ENCODE results near the gene TUBGCP4. TPM values are rescaled to one million over a fixed set of nuclear protein-coding genes. Genes with fewer than 3 reads are reported as not detected.
A peak's percentile ranks its signal among the peaks of the same experiment; 100 is the strongest.

Gene TUBGCP4
- total RNA-seq (10 to 100 TPM; 10.4 to 24.3 (median 21.3) TPM), total RNA-seq (8.0 to 44.8 (median 18.4) reads per million in 29 experiments)
- 13.9 TPM for total RNA-seq (2013)

GRCh38 chr15:43370975-43371974 is at the start of gene TUBGCP4, which contains the start of gene ZSCAN29:
Gene TUBGCP4, plus strand, starts transcription at chr15:43371101. Its CDS starts 254 bp downstream, at chr15:43371355.
Gene ZSCAN29, minus strand, starts transcription at chr15:43371043. Its CDS starts 1,130 bp downstream, at chr15:43369913.
- peaks cover 4 to 10% of the 10 kb centered on the region in 2 donors for H3K36me3 ChIP-seq (ENCODE audit: control insufficient read depth in 2 of 2, extremely low read depth in 1 of 2, insufficient read depth in 1 of 2, low read length in 1 of 2)
- peak within 1 kb of the TSS; percentile 86 to 94 for H3K4me3 ChIP-seq (ENCODE audit: control insufficient read depth in 1 of 2, extremely low read depth in 1 of 2, low read length in 1 of 2)
- H3K27me3 ChIP-seq (replicated peaks in 1 of 2; ENCODE audit: control insufficient read depth in 2 of 2, extremely low read depth in 1 of 2, insufficient read depth in 2 of 2, low read length in 1 of 2): no peaks in the 10 kb centered on the region
- DNase-seq (peak; percentile 25 to 79 (median 53)), ATAC-seq (replicated peaks in 1 of 4) (peak; percentile 73 to 82 (median 80))
- H3K9me3 ChIP-seq: peaks cover 3% of the 10 kb centered on the region
- no peaks in the 10 kb centered on the region for H3K27me3 Mint-ChIP-seq
- H3K4me1 ChIP-seq (ENCODE audit: control insufficient read depth in 1 of 2, extremely low read depth in 1 of 2, insufficient read depth in 2 of 2, low read length in 2 of 2): peaks cover 17 to 26% of the 10 kb centered on the region in 2 experiments
- peaks cover 14 to 29% (median 18%) of the 10 kb centered on the region in 3 donors for H3K9me3 Mint-ChIP-seq
- under 1% methylated on average over 53 of the region's 66 CpGs for WGBS (ENCODE audit: insufficient coverage)
- peak within 1 kb of the TSS; percentile 88 to 91 (median 91) for H3K4me3 Mint-ChIP-seq
- ChIA-PET POLR2A (interaction anchor here in 1 of 2 donors (0.6 kb wide), 1 partner anchor 48 kb away, joined by 12 read pairs; no protein-coding TSS in a partner anchor), CTCF (interaction anchor here (0.6 to 2.0 kb wide), 5 partner anchors 9 to 122 kb away, joined by 3 to 5 read pairs (median 3); partner anchors contain the start of gene TP53BP1 (in 1 of the 2))
- H3K27ac ChIP-seq (ENCODE audit: low read length): peak within 1 kb of the TSS; percentile 56
- H3K4me1 Mint-ChIP-seq: peaks cover 59 to 64% (median 61%) of the 10 kb centered on the region in 3 donors
- H3K27ac Mint-ChIP-seq: peak within 1 kb of the TSS; percentile 67 to 84
- peaks cover 33% of the 10 kb centered on the region for H3K36me3 Mint-ChIP-seq

DNA sequence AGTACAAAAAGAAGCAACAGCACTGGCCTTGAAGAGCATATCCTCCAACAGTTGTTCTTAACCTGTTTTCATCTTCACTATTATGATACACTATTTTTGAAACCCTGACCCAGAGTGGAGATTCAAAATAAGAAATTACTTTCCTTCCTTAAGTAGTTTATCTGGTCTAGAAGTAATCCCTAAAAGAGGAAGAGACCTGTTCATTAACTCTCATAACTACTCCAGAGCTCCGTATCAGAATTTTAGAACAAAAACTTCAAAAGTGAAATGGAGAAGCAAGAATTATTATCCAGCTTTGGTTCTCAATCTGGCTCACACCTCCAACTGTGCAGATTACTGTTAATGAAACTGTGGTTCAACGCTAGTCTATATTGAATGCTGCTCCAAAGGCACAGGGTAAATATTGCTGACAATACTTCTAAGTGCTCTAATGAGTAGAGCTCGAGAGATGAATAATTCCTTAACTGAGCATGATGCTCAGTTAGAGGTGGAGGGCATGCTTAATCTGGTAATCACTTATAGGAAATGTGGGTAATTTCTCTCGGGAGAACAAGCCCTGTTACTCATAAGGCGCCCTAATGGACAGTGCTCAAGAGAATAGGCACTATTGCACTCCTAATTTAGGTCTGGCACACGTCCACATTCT is 45.7 kb upstream of the TUBGCP4 start:
- POLR2A ChIA-PET: interaction anchor here in 1 of 2 donors (0.5 kb wide), 1 partner anchor 67 kb away, joined by 4 read pairs; no protein-coding TSS in a partner anchor

GRCh38 chr15:43329217-43329959 is 41.5 kb upstream of the TUBGCP4 start:
- no peaks in the 10 kb centered on the region for H3K27me3 Mint-ChIP-seq
- Histone ChIP-seq H3K4me3 (ENCODE audit: control insufficient read depth in 1 of 2, extremely low read depth in 1 of 2, low read length in 1 of 2) (peak overlapping the region; percentile 92), H3K27ac (ENCODE audit: low read length) (peak overlapping the region; percentile 94), H3K4me1 (ENCODE audit: control insufficient read depth in 1 of 2, extremely low read depth in 1 of 2, insufficient read depth in 2 of 2, low read length in 2 of 2) (peaks cover 12 to 21% of the 10 kb centered on the region in 2 experiments), H3K9me3 (no peaks in the 10 kb centered on the region), H3K27me3 (replicated peaks in 1 of 2; ENCODE audit: control insufficient read depth in 2 of 2, extremely low read depth in 1 of 2, insufficient read depth in 2 of 2, low read length in 1 of 2) (no peaks in the 10 kb centered on the region), H3K36me3 (ENCODE audit: control insufficient read depth in 2 of 2, extremely low read depth in 1 of 2, insufficient read depth in 1 of 2, low read length in 1 of 2) (peaks cover 0 to 5% of the 10 kb centered on the region in 2 donors)
- ATAC-seq (replicated peaks in 1 of 4): no peak
- DNase-seq: peak in 9 of 35 experiments; percentile 0 to 19 (median 3)
- POLR2A ChIA-PET: interaction anchor here in 1 of 2 donors (1.0 kb wide), 1 partner anchor 223 kb away, joined by 3 read pairs; no protein-coding TSS in a partner anchor
- H3K4me3 Mint-ChIP-seq: peak overlapping the region; percentile 92 to 96 (median 95)
- CTCF ChIA-PET: no interaction called here
- H3K27ac Mint-ChIP-seq: peak overlapping the region; percentile 94 to 99
- H3K4me1 Mint-ChIP-seq: peaks cover 30 to 49% (median 39%) of the 10 kb centered on the region in 3 donors
- 32% methylated on average over 38 of the region's 38 CpGs for WGBS (ENCODE audit: insufficient coverage)
- no peaks in the 10 kb centered on the region for H3K9me3 Mint-ChIP-seq
- peaks cover 24% of the 10 kb centered on the region for H3K36me3 Mint-ChIP-seq

More for the DNA sequence above, 45.7 kb upstream of the TUBGCP4 start:
- peaks cover 7 to 17% of the 10 kb centered on the region in 2 experiments for H3K4me1 ChIP-seq (ENCODE audit: control insufficient read depth in 1 of 2, extremely low read depth in 1 of 2, insufficient read depth in 2 of 2, low read length in 2 of 2)
- DNase-seq: no peak
- CTCF ChIA-PET: interaction anchor here in 1 of 2 donors (0.6 to 1.1 kb wide), 2 partner anchors 100 to 1667 kb away, joined by 3 read pairs; no protein-coding TSS in a partner anchor
- 63% methylated on average over 1 of the region's 6 CpGs for WGBS (ENCODE audit: insufficient coverage)
- H3K9me3 ChIP-seq: no peaks in the 10 kb centered on the region
- H3K36me3 Mint-ChIP-seq: peaks cover 13% of the 10 kb centered on the region
- peaks cover 22 to 30% (median 26%) of the 10 kb centered on the region in 3 donors for H3K4me1 Mint-ChIP-seq
- no peak overlapping the region for H3K27ac ChIP-seq (ENCODE audit: low read length)
- no peak overlapping the region for H3K4me3 ChIP-seq (ENCODE audit: control insufficient read depth in 1 of 2, extremely low read depth in 1 of 2, low read length in 1 of 2)
- H3K9me3 Mint-ChIP-seq: no peaks in the 10 kb centered on the region
- ATAC-seq (replicated peaks in 1 of 4): no peak
- H3K36me3 ChIP-seq (ENCODE audit: control insufficient read depth in 2 of 2, extremely low read depth in 1 of 2, insufficient read depth in 1 of 2, low read length in 1 of 2): no peaks in the 10 kb centered on the region
- H3K27me3 ChIP-seq (replicated peaks in 1 of 2; ENCODE audit: control insufficient read depth in 2 of 2, extremely low read depth in 1 of 2, insufficient read depth in 2 of 2, low read length in 1 of 2): no peaks in the 10 kb centered on the region
- H3K4me3 Mint-ChIP-seq: no peak overlapping the region
- H3K27me3 Mint-ChIP-seq: peaks cover 0 to 4% of the 10 kb centered on the region in 2 donors
- H3K27ac Mint-ChIP-seq: no peak overlapping the region

- ATAC-seq (replicated peaks in 1 of 4): peak; percentile 85 to 89 (median 87)
- H3K36me3 ChIP-seq (ENCODE audit: control insufficient read depth in 2 of 2, extremely low read depth in 1 of 2, insufficient read depth in 1 of 2, low read length in 1 of 2): peaks cover 0 to 5% of the 10 kb centered on the region in 2 donors
- peaks cover 30 to 49% (median 39%) of the 10 kb centered on the region in 3 donors for H3K4me1 Mint-ChIP-seq
- H3K27me3 Mint-ChIP-seq: no peaks in the 10 kb centered on the region
- H3K27ac Mint-ChIP-seq: peak within 1 kb of the TSS; percentile 94 to 99
- no peaks in the 10 kb centered on the region for H3K9me3 Mint-ChIP-seq
- H3K27ac ChIP-seq (ENCODE audit: low read length): peak within 1 kb of the TSS; percentile 94
- DNase-seq: peak; percentile 77 to 96 (median 92)
- ChIA-PET CTCF (no interaction called here), POLR2A (interaction anchor here in 1 of 2 donors (1.0 kb wide), 1 partner anchor 224 kb away, joined by 3 read pairs; no protein-coding TSS in a partner anchor)
- no peaks in the 10 kb centered on the region for H3K9me3 ChIP-seq
- under 1% methylated on average over 85 of the region's 86 CpGs for WGBS (ENCODE audit: insufficient coverage)
- peak within 1 kb of the TSS; percentile 92 for H3K4me3 ChIP-seq (ENCODE audit: control insufficient read depth in 1 of 2, extremely low read depth in 1 of 2, low read length in 1 of 2)
- H3K4me3 Mint-ChIP-seq: peak within 1 kb of the TSS; percentile 92 to 96 (median 95)
- peaks cover 12 to 21% of the 10 kb centered on the region in 2 experiments for H3K4me1 ChIP-seq (ENCODE audit: control insufficient read depth in 1 of 2, extremely low read depth in 1 of 2, insufficient read depth in 2 of 2, low read length in 2 of 2)
- no peaks in the 10 kb centered on the region for H3K27me3 ChIP-seq (replicated peaks in 1 of 2; ENCODE audit: control insufficient read depth in 2 of 2, extremely low read depth in 1 of 2, insufficient read depth in 2 of 2, low read length in 1 of 2)
- H3K36me3 Mint-ChIP-seq: peaks cover 29% of the 10 kb centered on the region
Observed at GRCh38 chr15:43329960-43330779, 40.7 kb upstream of the TUBGCP4 start, which contains the start of gene LCMT2. Gene LCMT2, minus strand, starts transcription at chr15:43330573. Its CDS starts 84 bp downstream, at chr15:43330489.

- no peaks in the 10 kb centered on the region for H3K27me3 Mint-ChIP-seq
- no peak for DNase-seq
- peaks cover 33% of the 10 kb centered on the region for H3K36me3 Mint-ChIP-seq
- no peaks in the 10 kb centered on the region for H3K9me3 Mint-ChIP-seq
- peak overlapping the region; percentile 94 to 99 for H3K27ac Mint-ChIP-seq
- peak; percentile 7 to 15 (median 12) for ATAC-seq (replicated peaks in 1 of 4)
- Histone ChIP-seq H3K36me3 (ENCODE audit: control insufficient read depth in 2 of 2, extremely low read depth in 1 of 2, insufficient read depth in 1 of 2, low read length in 1 of 2) (peaks cover 0 to 5% of the 10 kb centered on the region in 2 donors), H3K4me3 (ENCODE audit: control insufficient read depth in 1 of 2, extremely low read depth in 1 of 2, low read length in 1 of 2) (peak overlapping the region; percentile 92), H3K4me1 (ENCODE audit: control insufficient read depth in 1 of 2, extremely low read depth in 1 of 2, insufficient read depth in 2 of 2, low read length in 2 of 2) (peaks cover 12 to 21% of the 10 kb centered on the region in 2 experiments), H3K27ac (ENCODE audit: low read length) (peak overlapping the region; percentile 94), H3K9me3 (no peaks in the 10 kb centered on the region), H3K27me3 (replicated peaks in 1 of 2; ENCODE audit: control insufficient read depth in 2 of 2, extremely low read depth in 1 of 2, insufficient read depth in 2 of 2, low read length in 1 of 2) (no peaks in the 10 kb centered on the region)
- ChIA-PET CTCF (no interaction called here), POLR2A (no interaction called here)
- H3K4me1 Mint-ChIP-seq: peaks cover 30 to 47% (median 39%) of the 10 kb centered on the region in 3 donors
- H3K4me3 Mint-ChIP-seq: peak overlapping the region; percentile 92 to 96 (median 95)
- 0% methylated on average over 4 of the region's 7 CpGs for WGBS (ENCODE audit: insufficient coverage)
Observed at GRCh38 chr15:43330780-43331087, 40.2 kb upstream of the TUBGCP4 start.
